RWPE1 (cell line): ENCODE measurements around the gene SEC22C.

Experiments used
- CTCF ChIA-PET: fragments of 350-600 bp; sonication (Branson Sonifier 250); formaldehyde crosslinking; extraction: SDS; loops from one replicate; lab custom pipeline; 2021; lab: Yijun Ruan, JAX
- POLR2A ChIA-PET: fragments of 400-600 bp; formaldehyde crosslinking; extraction: SDS; loops from one replicate; lab custom pipeline; 2020; ENCODE audit warnings: antibody characterized with exemption; ENCODE audit not compliant: low non-redundant PET; lab: Yijun Ruan, JAX
- DNase-seq: peaks from one replicate; pipeline ENCODE4 v3.0.0; 2012; ENCODE audit warnings: low spot score
- H3K27ac ChIP-seq: fragments of 450-650 bp; 2 replicates; pipeline ENCODE4 v1.5.1; 2017
- TF ChIP-seq, protein P1 (sequence below): fragments of 450-650 bp; conservative IDR thresholded peaks from 2 replicates; pipeline ENCODE4 v1.5.1; 2017; ENCODE audit warnings: low read depth, mild to moderate bottlenecking

The SEC22C gene

DNA sequence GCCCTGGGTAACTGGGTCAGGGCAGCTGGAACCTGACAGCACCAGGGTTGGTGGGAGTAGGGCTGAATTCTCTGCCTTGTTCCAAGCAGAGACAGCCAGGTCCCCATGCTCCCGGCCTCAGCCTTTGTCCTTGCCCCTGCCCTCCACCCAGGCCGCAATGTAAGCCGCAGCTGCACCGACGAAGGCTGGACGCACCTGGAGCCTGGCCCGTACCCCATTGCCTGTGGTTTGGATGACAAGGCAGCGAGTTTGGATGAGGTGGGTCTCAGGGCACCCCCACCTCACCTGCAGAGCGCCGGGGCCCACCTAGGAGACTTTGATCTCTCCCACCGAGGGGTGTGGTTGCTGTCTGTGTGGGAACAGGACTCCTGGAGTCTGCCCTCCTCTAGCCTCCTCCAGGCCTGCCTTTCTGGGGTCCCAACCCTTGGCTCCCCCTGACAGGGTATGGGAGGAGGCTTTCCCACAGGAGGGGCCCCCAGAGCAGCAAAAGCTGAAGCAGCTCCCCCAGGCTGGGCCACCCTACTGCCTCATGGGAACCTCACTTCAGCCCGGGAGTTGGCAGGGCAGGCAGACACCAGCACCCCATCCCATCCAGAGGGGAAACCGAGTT lies 55.9 kb downstream of the SEC22C start:
- TF ChIP-seq, protein P1, sequence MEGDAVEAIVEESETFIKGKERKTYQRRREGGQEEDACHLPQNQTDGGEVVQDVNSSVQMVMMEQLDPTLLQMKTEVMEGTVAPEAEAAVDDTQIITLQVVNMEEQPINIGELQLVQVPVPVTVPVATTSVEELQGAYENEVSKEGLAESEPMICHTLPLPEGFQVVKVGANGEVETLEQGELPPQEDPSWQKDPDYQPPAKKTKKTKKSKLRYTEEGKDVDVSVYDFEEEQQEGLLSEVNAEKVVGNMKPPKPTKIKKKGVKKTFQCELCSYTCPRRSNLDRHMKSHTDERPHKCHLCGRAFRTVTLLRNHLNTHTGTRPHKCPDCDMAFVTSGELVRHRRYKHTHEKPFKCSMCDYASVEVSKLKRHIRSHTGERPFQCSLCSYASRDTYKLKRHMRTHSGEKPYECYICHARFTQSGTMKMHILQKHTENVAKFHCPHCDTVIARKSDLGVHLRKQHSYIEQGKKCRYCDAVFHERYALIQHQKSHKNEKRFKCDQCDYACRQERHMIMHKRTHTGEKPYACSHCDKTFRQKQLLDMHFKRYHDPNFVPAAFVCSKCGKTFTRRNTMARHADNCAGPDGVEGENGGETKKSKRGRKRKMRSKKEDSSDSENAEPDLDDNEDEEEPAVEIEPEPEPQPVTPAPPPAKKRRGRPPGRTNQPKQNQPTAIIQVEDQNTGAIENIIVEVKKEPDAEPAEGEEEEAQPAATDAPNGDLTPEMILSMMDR = no peak
- ChIA-PET POLR2A (no interaction called here), CTCF (no interaction called here)
- H3K27ac ChIP-seq = no peak overlapping the region
- DNase-seq = no peak

DNA sequence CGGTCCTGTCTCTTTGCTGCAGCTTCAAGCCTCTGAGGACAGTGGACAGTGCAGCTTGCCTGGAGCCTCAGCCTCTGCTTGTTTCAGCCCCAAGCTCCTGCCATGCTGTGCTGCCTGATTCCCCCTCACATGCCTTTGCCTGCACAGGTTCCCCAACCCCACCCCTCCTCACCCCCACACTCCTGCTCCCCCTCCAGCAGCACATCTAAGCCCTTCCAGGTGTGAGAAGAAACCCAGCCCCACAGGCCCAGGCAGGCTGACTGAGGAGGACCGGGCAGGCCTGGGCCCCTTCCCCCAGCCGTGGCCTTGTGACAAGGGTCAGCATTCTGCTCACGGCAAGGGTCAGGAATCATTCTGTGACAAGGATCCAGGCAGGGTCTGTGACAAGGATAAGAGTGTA lies 56.6 kb downstream of the SEC22C start:
- H3K27ac ChIP-seq = no peak overlapping the region
- POLR2A ChIA-PET = no interaction called here
- DNase-seq = no peak
- TF ChIP-seq, protein P1 = no peak
- CTCF ChIA-PET = interaction anchor here (0.7 to 0.8 kb wide), 2 partner anchors 35 to 82 kb away, joined by 3 read pairs; no protein-coding TSS in a partner anchor

DNA sequence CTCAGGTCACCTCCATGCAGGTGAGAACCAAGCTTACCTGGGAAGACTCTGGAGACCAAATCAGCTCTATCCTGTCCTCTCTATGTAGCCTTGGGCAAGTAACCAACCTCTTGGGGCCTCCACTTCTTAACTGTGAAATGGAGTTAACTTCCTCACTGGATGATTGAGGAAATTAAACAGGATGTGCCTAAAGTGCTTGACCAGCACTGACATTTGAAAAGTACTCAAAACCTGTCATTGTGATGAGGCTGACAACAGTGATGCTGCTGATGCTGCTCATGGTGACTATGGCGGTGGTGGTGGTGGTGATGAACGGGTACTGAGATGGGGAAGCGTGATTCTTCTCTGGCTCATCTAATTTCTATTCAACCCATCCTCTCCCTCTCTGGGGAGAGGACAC lies 57.0 kb downstream of the SEC22C start:
- no peak overlapping the region for H3K27ac ChIP-seq
- DNase-seq = no peak
- TF ChIP-seq, protein P1 = no peak
- ChIA-PET POLR2A (no interaction called here), CTCF (interaction anchor here (0.7 to 0.8 kb wide), 2 partner anchors 36 to 81 kb away, joined by 3 read pairs; no protein-coding TSS in a partner anchor)

DNA sequence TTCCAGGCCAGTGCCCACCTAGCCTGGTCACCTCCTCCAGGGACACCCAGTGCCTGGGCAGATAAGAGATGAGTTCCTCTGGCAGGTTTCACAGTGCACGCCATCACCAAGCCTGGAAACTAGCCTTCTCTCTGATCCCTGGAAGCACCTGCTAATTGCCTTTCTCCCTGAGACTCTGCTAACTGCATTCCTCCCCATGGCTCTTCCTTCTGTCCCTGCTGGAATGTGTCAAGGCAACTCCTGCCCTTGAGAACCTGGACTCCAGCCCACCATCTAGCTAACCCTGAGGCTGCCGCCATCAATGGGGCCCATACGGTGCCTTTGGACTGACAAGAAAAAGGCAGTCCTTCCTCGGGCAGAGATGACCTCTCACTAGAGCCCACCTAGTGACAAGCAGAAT lies 60.9 kb downstream of the SEC22C start:
- POLR2A ChIA-PET = no interaction called here
- CTCF ChIA-PET = no interaction called here
- TF ChIP-seq, protein P1 = no peak
- DNase-seq = no peak
- no peak overlapping the region for H3K27ac ChIP-seq

DNA sequence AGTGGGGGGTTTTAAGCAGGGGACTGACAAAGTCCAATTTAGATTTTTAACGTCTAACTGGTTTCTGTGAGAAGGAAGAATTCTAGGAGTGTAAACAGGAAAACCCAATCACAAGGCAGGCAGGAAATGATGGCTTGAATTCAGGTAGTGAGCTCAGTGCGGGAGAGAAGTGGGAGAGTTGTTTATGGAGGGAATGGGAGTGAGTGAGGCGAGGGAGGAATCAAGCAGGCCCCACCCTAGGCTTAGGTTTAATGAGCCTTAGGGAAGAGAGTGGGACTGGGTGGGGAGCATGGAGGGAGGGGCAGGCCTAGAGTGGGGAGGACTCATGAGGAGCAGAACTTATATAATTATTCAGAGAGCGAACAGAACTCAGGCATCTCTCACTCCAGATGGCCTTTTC lies 61.4 kb downstream of the SEC22C start:
- TF ChIP-seq, protein P1 = no peak
- DNase-seq = no peak
- ChIA-PET POLR2A (no interaction called here), CTCF (no interaction called here)
- no peak overlapping the region for H3K27ac ChIP-seq

DNA sequence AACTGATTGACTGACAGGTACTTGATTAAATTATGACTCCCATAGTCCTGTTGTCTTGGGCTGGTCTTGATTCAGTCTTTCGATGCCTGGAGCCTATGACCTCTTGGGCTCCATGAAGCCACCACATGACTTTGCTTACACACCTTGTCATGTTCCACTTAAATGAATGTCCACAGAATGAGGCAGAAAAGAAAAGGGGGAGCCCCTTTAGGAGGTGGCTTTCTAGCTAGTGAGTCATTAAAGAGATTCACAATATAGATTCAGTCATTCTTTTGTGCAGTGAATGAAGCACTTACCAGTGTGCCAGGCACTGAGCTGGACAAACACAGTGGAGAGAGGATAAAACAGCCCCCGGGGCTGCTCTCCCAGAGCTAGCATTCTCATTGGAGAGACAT lies 62.2 kb downstream of the SEC22C start:
- CTCF ChIA-PET = no interaction called here

More for the DNA sequence above, 62.2 kb downstream of the SEC22C start:
- no peak for DNase-seq
- TF ChIP-seq, protein P1 = no peak
- no peak overlapping the region for H3K27ac ChIP-seq
- POLR2A ChIA-PET = no interaction called here
